Measurements from ENCODE around the gene CAPNS2. TPM values are rescaled to one million over a fixed set of nuclear protein-coding genes. Genes with fewer than 3 reads are reported as not detected.

The CAPNS2 gene
- total RNA-seq, 1 experiment from 2014 or later: not detected

- Histone ChIP-seq H2AFZ (ENCODE audit: low read depth, low read length, poor library complexity, severe bottlenecking) (no peak overlapping the region), H3K9ac (ENCODE audit: low read length) (no peak overlapping the region), H3K36me3 (ENCODE audit: control insufficient read depth in 1 of 2, insufficient read depth in 2 of 2, low read length in 2 of 2) (no peaks in the 10 kb centered on the region; a peak in 1 of 4 replicates), H3K27ac (ENCODE audit: low read depth, low read length) (no peak overlapping the region), H3K9me3 (ENCODE audit: control insufficient read depth in 1 of 2, insufficient read depth in 1 of 2, low read depth in 1 of 2, low read length in 2 of 2) (no peaks in the 10 kb centered on the region), H3K4me3 (replicated peaks in 1 of 2; ENCODE audit: low read depth in 1 of 2, low read length in 2 of 2) (no peak overlapping the region), H4K20me1 (ENCODE audit: insufficient read depth) (no peaks in the 10 kb centered on the region), H3K4me2 (ENCODE audit: low read length) (no peak overlapping the region), H3K4me1 (ENCODE audit: control insufficient read depth in 1 of 2, insufficient read depth in 2 of 2, low read length in 2 of 2) (peaks cover 0 to 5% of the 10 kb centered on the region in 2 experiments; a peak in 1 of 4 replicates), H3K79me2 (ENCODE audit: insufficient read depth, low read length) (no peaks in the 10 kb centered on the region), H3K27me3 (ENCODE audit: insufficient read depth, low read length) (no peaks in the 10 kb centered on the region), H3K9me2 (ENCODE audit: insufficient read depth) (no peaks in the 10 kb centered on the region)
- POLR2A ChIA-PET: no interaction called here
- CTCF ChIA-PET: interaction anchor here (2.7 kb wide), 1 partner anchor 74 kb away, joined by 20 read pairs; no protein-coding TSS in a partner anchor
- ATAC-seq: no peak
- no TSS peak for BruUV-seq (replicated peaks)
- no peak for DNase-seq (ENCODE audit: low read depth, low spot score)
- TF ChIP-seq, protein P1, sequence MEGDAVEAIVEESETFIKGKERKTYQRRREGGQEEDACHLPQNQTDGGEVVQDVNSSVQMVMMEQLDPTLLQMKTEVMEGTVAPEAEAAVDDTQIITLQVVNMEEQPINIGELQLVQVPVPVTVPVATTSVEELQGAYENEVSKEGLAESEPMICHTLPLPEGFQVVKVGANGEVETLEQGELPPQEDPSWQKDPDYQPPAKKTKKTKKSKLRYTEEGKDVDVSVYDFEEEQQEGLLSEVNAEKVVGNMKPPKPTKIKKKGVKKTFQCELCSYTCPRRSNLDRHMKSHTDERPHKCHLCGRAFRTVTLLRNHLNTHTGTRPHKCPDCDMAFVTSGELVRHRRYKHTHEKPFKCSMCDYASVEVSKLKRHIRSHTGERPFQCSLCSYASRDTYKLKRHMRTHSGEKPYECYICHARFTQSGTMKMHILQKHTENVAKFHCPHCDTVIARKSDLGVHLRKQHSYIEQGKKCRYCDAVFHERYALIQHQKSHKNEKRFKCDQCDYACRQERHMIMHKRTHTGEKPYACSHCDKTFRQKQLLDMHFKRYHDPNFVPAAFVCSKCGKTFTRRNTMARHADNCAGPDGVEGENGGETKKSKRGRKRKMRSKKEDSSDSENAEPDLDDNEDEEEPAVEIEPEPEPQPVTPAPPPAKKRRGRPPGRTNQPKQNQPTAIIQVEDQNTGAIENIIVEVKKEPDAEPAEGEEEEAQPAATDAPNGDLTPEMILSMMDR (IDR thresholded peaks at IDR 0.05 in 2 of 3, conservative IDR thresholded peaks at IDR 0.05 in 1 of 3; ENCODE audit: borderline replicate concordance in 1 of 3, insufficient read depth in 1 of 3, low read depth in 2 of 3, low read length in 2 of 3): no peak
- TF ChIP-seq ELF1 (IDR thresholded peaks at IDR 0.05; ENCODE audit: borderline replicate concordance, low read depth): no peak
- no peak for TF ChIP-seq CBX3 (IDR thresholded peaks at IDR 0.05; ENCODE audit: low read depth)
- no peak for TF ChIP-seq POLR2A (IDR thresholded peaks at IDR 0.05; ENCODE audit: borderline replicate concordance, extremely low read depth, insufficient read depth, insufficient read length)
- TF ChIP-seq YY1 (IDR thresholded peaks at IDR 0.05; ENCODE audit: extremely low read depth, insufficient replicate concordance, low read depth, low read length): no peak
- no peak for TF ChIP-seq EZH2phosphoT487 (IDR thresholded peaks at IDR 0.05; ENCODE audit: borderline replicate concordance)
- TF ChIP-seq, protein P2, sequence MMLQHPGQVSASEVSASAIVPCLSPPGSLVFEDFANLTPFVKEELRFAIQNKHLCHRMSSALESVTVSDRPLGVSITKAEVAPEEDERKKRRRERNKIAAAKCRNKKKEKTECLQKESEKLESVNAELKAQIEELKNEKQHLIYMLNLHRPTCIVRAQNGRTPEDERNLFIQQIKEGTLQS (IDR thresholded peaks at IDR 0.05): no peak
- TF ChIP-seq ZFX (IDR thresholded peaks at IDR 0.05): no peak
- no peak for TF ChIP-seq EGR1 (IDR thresholded peaks at IDR 0.05; ENCODE audit: low read depth)
- TF ChIP-seq TCF7L2 (IDR thresholded peaks at IDR 0.05; ENCODE audit: borderline replicate concordance, extremely low read depth, insufficient read depth, insufficient read length): no peak
- no peak for TF ChIP-seq CEBPB (IDR thresholded peaks at IDR 0.05; ENCODE audit: low read depth)
- TF ChIP-seq EZH2 (IDR thresholded peaks at IDR 0.05): no peak
- TF ChIP-seq REST (IDR thresholded peaks at IDR 0.05; ENCODE audit: low read depth): no peak
- no peak for TF ChIP-seq RAD21 (IDR thresholded peaks at IDR 0.05; ENCODE audit: low read depth)
- no peak for TF ChIP-seq JUND (IDR thresholded peaks at IDR 0.05)
- TF ChIP-seq, protein P3, sequence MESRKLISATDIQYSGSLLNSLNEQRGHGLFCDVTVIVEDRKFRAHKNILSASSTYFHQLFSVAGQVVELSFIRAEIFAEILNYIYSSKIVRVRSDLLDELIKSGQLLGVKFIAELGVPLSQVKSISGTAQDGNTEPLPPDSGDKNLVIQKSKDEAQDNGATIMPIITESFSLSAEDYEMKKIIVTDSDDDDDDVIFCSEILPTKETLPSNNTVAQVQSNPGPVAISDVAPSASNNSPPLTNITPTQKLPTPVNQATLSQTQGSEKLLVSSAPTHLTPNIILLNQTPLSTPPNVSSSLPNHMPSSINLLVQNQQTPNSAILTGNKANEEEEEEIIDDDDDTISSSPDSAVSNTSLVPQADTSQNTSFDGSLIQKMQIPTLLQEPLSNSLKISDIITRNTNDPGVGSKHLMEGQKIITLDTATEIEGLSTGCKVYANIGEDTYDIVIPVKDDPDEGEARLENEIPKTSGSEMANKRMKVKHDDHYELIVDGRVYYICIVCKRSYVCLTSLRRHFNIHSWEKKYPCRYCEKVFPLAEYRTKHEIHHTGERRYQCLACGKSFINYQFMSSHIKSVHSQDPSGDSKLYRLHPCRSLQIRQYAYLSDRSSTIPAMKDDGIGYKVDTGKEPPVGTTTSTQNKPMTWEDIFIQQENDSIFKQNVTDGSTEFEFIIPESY (IDR thresholded peaks at IDR 0.05; ENCODE audit: extremely low read depth, insufficient replicate concordance, low read length): no peak
- RAD21 ChIA-PET (ENCODE audit: low non-redundant PET in 1 of 2, low total read pairs in 2 of 2, uncharacterized antibody in 2 of 2, unreplicated experiment in 2 of 2): interaction anchor here in 1 of 2 experiments (0.7 kb wide), 1 partner anchor 74 kb away, joined by 3 read pairs; no protein-coding TSS in a partner anchor
- intact Hi-C loops (cut with micrococcal nuclease): no loop called here
Observed at GRCh38 chr16:55539049-55539448, 27.4 kb upstream of the CAPNS2 start.

Data from HCT116 (cell line).